HEK293T (cell line): ENCODE results near the gene KAT6B.

Experiments used
- ARNT ChIP-seq: fragments of 450-650 bp; IDR thresholded peaks from 2 replicates; pipeline ENCODE4 v1.6.1; 2017; ENCODE audit warnings: mild to moderate bottlenecking
- NFRKB ChIP-seq: fragments of 450-650 bp; IDR thresholded peaks from 2 replicates; pipeline ENCODE4 v1.6.1; 2016; ENCODE audit warnings: mild to moderate bottlenecking, moderate library complexity

GRCh38 chr10:75011221-75011620, 184.8 kb downstream of the KAT6B start:
- TF ChIP-seq ARNT (no peak), NFRKB (no peak)
